ENCODE results near the gene DHX40.
"Not testable (repeated sequence)": the region's sequence is repeated elsewhere in the genome, so short reads cannot be mapped to it uniquely, and the experiment has no call there.

Gene DHX40

DNA sequence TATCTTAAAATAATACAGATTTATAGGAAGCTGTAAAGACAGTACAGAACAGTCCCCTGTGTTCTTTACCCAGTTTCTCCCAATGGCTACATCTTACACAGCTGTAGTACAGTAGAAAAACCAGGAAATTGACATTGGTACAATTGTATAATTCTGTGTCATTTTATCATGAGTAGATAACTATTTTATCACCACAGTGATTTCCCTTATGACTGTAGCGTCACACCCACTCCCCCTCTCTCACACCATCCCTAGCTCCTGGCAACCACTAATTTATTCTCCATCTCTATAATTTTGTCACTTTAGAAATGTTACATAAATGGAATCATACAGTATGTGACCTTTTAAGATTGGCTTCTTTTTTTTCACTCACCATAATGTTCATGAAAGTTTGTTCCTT, 85.2 kb downstream of the DHX40 start:
- ChIA-PET CTCF (no interaction called here), POLR2A (no interaction called here)
- TF ChIP-seq, protein P1, sequence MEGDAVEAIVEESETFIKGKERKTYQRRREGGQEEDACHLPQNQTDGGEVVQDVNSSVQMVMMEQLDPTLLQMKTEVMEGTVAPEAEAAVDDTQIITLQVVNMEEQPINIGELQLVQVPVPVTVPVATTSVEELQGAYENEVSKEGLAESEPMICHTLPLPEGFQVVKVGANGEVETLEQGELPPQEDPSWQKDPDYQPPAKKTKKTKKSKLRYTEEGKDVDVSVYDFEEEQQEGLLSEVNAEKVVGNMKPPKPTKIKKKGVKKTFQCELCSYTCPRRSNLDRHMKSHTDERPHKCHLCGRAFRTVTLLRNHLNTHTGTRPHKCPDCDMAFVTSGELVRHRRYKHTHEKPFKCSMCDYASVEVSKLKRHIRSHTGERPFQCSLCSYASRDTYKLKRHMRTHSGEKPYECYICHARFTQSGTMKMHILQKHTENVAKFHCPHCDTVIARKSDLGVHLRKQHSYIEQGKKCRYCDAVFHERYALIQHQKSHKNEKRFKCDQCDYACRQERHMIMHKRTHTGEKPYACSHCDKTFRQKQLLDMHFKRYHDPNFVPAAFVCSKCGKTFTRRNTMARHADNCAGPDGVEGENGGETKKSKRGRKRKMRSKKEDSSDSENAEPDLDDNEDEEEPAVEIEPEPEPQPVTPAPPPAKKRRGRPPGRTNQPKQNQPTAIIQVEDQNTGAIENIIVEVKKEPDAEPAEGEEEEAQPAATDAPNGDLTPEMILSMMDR (IDR thresholded peaks at IDR 0.05; ENCODE audit: insufficient read depth, low read length, missing control alignments), result no peak
- H3K4me3 ChIP-seq (ENCODE audit: low read depth, low read length), result no peak overlapping the region
- DNase-seq (ENCODE audit: low read depth, low spot score), result no peak

DNA sequence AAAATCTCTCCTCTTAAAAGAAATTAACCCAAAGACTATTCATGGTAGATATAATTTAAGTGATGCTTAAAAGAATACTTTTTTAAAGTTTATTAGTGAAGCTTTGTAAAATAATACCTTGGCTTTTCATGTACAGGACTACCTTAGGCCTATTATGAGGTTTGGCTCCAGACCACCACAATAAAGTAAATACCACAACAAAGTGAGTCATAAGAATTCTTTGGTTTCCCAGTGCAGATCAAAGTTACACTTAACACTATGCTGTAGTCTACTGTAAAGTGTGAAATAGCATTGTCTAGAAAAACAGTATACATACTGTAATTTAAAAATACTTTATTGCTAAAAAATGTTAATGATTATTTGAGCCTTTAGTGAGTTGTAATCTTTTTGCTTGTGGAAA, 85.9 kb downstream of the DHX40 start:
- POLR2A ChIA-PET, result no interaction called here
- CTCF ChIA-PET, result interaction anchor here (0.9 to 1.1 kb wide), 2 partner anchors 10 to 22 kb away, joined by 3 to 4 read pairs; no protein-coding TSS in a partner anchor
- DNase-seq (ENCODE audit: low read depth, low spot score), result no peak
- TF ChIP-seq, protein P1 (IDR thresholded peaks at IDR 0.05; ENCODE audit: insufficient read depth, low read length, missing control alignments), result no peak
- no peak overlapping the region for H3K4me3 ChIP-seq (ENCODE audit: low read depth, low read length)

DNA sequence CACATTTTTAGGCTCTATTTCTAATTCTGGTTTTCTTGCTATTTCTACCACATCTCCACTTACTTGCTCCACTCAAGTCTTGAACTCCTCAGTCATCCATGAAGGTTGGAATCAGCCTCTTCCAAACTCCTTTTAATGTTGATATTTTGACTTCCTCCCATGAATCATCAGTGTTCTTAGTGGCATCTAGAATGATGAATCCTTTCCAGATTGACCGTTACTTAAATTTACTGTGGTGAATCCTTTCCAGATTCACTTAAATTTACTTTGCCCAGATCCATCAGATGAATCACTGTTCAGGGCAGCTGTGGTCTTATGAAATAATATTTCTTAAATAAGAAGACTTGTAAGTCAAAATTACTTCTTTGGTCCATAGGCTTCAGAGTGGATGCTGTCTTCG, 86.7 kb downstream of the DHX40 start:
- peak; percentile 37 for DNase-seq (ENCODE audit: low read depth, low spot score)
- TF ChIP-seq, protein P1 (IDR thresholded peaks at IDR 0.05; ENCODE audit: insufficient read depth, low read length, missing control alignments), result no peak
- POLR2A ChIA-PET, result interaction anchor here (1.4 kb wide), 1 partner anchor 33 kb away, joined by 3 read pairs; the partner anchor contains the start of gene CLTC

DNA sequence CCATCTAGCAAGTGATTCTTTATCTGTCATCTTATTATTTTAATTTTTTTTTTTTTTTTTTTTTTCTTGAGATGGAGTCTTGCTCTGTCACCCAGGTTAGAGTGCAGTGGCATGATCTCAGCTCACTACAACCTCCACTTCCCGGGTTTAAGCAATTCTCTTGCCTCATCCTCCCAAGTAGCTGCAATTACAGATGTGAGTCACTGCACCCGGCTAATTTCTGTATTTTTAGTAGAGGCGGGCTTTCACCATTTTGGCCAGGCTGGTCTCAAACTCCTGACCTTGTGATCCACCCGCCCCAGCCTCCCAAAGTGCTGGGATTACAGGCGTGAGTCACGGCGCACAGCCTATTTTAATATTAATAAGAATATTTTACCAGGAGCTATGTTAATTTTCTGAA, 91.2 kb downstream of the DHX40 start:
- DNase-seq (ENCODE audit: low read depth, low spot score), result not testable (repeated sequence)

More for the DNA sequence above, 86.7 kb downstream of the DHX40 start:
- no peak overlapping the region for H3K4me3 ChIP-seq (ENCODE audit: low read depth, low read length)
- CTCF ChIA-PET, result interaction anchor here (0.9 to 1.1 kb wide), 2 partner anchors 9 to 21 kb away, joined by 3 to 4 read pairs; no protein-coding TSS in a partner anchor

More for the DNA sequence above, 91.2 kb downstream of the DHX40 start:
- not testable (repeated sequence) for H3K4me3 ChIP-seq (ENCODE audit: low read depth, low read length)
- ChIA-PET CTCF (interaction anchor here (1.7 kb wide), 1 partner anchor 135 kb away, joined by 4 read pairs; no protein-coding TSS in a partner anchor), POLR2A (interaction anchor here (0.8 kb wide), 1 partner anchor 37 kb away, joined by 5 read pairs; the partner anchor contains the start of gene CLTC)
